Measurements from ENCODE around the gene EIF2B4.
"Not testable (repeated sequence)": the region's sequence is repeated elsewhere in the genome, so short reads cannot be mapped to it uniquely, and the experiment has no call there.

Gene EIF2B4

DNA sequence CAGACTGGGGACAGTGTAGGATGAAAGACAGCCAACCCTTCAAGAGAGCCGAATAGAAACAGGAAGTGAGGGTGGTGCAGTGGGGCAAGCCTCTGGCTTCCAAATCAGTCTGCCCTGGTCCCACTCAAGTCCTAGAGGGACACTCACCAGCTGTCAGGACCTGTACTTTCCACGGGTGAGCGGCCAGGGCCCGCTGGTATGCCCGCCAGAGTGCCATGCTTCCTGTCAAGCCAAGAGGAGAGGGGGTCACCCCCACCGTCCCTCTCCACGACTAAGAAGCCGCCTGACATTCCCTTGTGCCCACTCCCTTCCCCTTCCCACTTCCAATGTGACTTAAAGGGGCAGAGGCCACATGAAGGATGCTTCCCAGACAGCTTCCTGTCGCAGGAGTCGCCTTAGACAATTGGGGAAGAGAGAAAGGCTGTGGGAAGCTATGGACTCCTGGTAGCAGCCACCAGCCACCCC is 47.8 kb downstream of the EIF2B4 start:
- peak overlapping the region; percentile 95 for H3K27ac ChIP-seq
- TF ChIP-seq, protein P1, sequence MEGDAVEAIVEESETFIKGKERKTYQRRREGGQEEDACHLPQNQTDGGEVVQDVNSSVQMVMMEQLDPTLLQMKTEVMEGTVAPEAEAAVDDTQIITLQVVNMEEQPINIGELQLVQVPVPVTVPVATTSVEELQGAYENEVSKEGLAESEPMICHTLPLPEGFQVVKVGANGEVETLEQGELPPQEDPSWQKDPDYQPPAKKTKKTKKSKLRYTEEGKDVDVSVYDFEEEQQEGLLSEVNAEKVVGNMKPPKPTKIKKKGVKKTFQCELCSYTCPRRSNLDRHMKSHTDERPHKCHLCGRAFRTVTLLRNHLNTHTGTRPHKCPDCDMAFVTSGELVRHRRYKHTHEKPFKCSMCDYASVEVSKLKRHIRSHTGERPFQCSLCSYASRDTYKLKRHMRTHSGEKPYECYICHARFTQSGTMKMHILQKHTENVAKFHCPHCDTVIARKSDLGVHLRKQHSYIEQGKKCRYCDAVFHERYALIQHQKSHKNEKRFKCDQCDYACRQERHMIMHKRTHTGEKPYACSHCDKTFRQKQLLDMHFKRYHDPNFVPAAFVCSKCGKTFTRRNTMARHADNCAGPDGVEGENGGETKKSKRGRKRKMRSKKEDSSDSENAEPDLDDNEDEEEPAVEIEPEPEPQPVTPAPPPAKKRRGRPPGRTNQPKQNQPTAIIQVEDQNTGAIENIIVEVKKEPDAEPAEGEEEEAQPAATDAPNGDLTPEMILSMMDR (conservative IDR thresholded peaks at IDR 0.05): no peak
- no peak for TF ChIP-seq ZFX (IDR thresholded peaks at IDR 0.05)

DNA sequence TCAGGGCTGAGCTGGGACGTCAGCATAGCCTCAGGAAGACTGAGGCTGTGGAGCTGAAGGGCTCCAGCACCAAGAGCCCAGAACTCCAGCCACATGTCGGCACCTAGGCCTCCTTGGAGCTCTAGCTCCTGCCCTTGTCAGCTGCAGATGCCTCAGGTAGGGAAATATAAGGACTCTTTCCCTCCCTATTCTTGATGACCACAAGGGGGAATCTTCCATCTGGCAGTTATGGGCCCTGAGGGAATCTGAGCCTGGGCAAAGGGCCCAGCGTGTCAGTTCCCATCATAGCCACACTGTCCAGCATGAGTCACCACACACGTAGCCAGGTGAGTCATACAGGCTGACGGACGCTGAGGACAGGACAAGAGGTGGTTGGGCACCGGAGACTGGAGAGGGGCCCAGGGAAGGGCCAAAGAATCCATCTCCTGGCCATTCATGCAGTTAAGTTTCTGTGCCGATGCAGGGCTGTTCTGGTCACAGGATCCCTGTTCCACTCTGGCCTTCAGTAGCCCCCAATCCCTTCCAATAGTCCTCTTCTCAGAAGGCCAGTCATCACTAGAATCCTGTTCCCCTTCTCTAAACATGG is 49.1 kb downstream of the EIF2B4 start:
- no peak for TF ChIP-seq ZFX (IDR thresholded peaks at IDR 0.05)
- TF ChIP-seq, protein P1 (conservative IDR thresholded peaks at IDR 0.05): peak; percentile 67
- H3K27ac ChIP-seq: peak overlapping the region; percentile 60

DNA sequence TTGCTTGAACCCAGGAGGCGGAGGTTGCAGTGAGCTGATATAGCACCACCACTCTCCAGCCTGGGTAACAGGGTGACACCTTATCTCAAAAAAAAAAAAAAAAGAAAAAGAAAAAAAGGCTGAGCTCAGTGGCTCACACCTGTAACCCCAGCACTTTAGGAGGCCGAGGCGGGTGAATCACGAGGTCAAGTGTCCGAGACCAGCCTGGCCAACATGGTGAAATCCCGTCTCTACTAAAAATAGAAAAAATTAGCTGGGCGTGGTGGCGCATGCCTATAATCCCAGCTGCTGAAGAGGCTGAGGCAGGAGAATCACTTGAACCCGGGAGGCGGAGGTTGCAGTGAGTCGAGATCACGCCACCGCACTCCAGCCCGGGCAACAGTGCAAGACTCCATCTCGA is 50.3 kb downstream of the EIF2B4 start:
- not testable (repeated sequence) for H3K27ac ChIP-seq

DNA sequence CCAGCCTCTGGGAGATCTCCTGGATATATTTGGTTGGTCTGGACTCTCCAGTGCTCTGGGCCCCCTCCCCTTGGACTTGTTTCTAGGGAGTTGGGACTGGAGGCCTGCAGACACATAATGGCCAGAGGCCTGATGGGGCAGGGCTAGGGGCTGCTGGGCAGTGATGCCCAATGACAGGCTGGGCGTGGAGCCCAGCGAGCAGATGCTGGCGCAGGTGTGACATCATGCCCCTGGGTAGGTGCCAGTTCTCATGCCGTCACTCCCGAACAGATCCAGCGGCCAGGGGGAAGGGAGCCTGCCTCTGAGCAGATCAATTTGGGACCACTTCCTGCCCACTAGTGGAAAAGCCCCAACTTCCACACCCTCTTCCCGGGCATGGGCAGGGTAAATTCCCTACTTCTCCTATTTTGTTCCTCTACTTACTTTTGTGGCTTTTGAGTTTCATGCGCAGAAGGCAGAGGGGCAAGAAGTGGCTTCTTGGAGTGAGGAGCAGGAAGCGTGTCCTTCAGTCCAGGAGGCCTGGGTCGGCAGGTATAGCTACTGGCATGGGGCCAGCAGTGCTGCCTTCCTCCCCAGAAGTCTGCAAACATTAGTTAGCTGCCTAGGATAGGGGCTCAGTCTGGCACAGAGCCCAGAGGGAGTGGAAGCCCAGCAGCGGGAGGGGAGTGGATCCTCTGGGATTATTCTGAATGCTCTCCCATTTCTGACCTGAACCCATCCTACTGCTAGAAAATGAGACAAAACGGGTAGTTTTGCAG is 53.3 kb downstream of the EIF2B4 start:
- no peak overlapping the region for H3K27ac ChIP-seq

DNA sequence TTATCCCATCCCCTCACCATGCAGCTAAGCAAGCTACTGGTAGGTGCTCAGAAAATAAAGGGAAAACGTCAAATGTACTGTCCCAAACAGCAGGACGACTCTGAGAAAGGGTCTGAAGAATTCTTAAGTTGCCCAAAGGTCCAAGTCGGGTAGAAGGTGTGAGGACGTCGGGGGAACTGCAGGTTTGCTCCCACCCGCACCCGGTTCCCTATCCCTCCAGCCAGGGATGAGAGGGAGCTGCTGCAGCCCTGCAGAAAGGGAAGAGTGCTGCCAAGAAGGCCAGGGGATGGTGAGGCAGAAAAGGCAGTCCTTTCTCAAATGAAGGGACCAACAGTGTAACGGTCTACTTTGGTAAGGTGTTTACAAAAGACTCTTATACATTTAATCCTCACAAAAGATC is 55.0 kb downstream of the EIF2B4 start:
- TF ChIP-seq ZFX (IDR thresholded peaks at IDR 0.05): no peak
- TF ChIP-seq, protein P1 (conservative IDR thresholded peaks at IDR 0.05): no peak
- H3K27ac ChIP-seq: no peak overlapping the region

More for the DNA sequence above, 53.3 kb downstream of the EIF2B4 start:
- no peak for TF ChIP-seq ZFX (IDR thresholded peaks at IDR 0.05)
- TF ChIP-seq, protein P1 (conservative IDR thresholded peaks at IDR 0.05): no peak

DNA sequence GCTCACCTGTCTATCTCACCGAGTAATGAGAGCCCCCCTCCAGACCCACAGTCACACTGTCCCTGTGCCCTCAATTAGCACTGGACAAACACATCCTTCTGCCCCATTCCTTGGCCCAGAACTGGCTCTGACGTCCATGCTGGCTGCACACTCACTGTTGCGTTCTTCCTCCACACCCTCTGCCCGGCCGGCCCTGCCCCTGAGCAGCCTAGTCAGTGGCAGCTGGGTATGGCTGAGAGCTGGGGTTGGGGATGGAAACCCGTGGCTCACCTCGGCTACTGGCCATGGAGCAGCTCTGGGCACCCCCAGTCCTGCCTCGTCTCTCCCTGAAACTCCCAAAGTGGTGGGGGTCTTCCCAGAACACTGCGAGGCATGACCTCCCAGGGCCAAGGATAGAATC is 55.4 kb downstream of the EIF2B4 start:
- H3K27ac ChIP-seq: no peak overlapping the region
- no peak for TF ChIP-seq ZFX (IDR thresholded peaks at IDR 0.05)
- TF ChIP-seq, protein P1 (conservative IDR thresholded peaks at IDR 0.05): no peak

Measured in C4-2B (cell line).